GM20431 (cell line): ENCODE data around the gene ACAD9.
"Not testable (repeated sequence)": the region's sequence is repeated elsewhere in the genome, so short reads cannot be mapped to it uniquely, and the experiment has no call there.

ENCODE experiments used
- in situ Hi-C: fragments of 300-500 bp; cut with MseI, MboI; formaldehyde crosslinking; loops from one replicate; pipeline ENCODE4 v1.15.0; 2020; ENCODE audit warnings: low sequenced_read_pairs; ENCODE audit not compliant: unreplicated experiment

ACAD9 gene

GRCh38 chr3:128884992-128885391 is 5.6 kb downstream of the ACAD9 start:
- in situ Hi-C loops, result no loop called here

- in situ Hi-C loops, result no loop called here
Measured at GRCh38 chr3:128889139-128889894, 9.9 kb downstream of the ACAD9 start.

- in situ Hi-C loops, result no loop called here
Measured at GRCh38 chr3:128895843-128896697, 16.6 kb downstream of the ACAD9 start.

- in situ Hi-C loops, result no loop called here
Measured at GRCh38 chr3:128902426-128902825, 23.0 kb downstream of the ACAD9 start.

- in situ Hi-C loops, result no loop called here
Measured at GRCh38 chr3:128903501-128903900, 24.1 kb downstream of the ACAD9 start.

- in situ Hi-C loops, result no loop called here
Measured at GRCh38 chr3:128906031-128906803, 26.8 kb downstream of the ACAD9 start.

- in situ Hi-C loops, result no loop called here
Measured at GRCh38 chr3:128906804-128907525, 27.5 kb downstream of the ACAD9 start.

- in situ Hi-C loops, result no loop called here
Measured at GRCh38 chr3:128907706-128908445, 28.5 kb downstream of the ACAD9 start.

GRCh38 chr3:128908951-128909350 is 29.5 kb downstream of the ACAD9 start:
- in situ Hi-C loops, result no loop called here

- in situ Hi-C loops, result no loop called here
Measured at GRCh38 chr3:128910006-128910405, 30.6 kb downstream of the ACAD9 start.

- in situ Hi-C loops, result no loop called here
Measured at GRCh38 chr3:128911911-128912310, 32.5 kb downstream of the ACAD9 start.

GRCh38 chr3:128914966-128915645 is 35.7 kb downstream of the ACAD9 start:
- in situ Hi-C loops, result no loop called here

- in situ Hi-C loops, result no loop called here
Measured at GRCh38 chr3:128917291-128917690, 37.9 kb downstream of the ACAD9 start.

GRCh38 chr3:128919988-128920387 is 40.6 kb downstream of the ACAD9 start:
- in situ Hi-C loops, result no loop called here

- in situ Hi-C loops, result no loop called here
Measured at GRCh38 chr3:128922804-128923459, 43.5 kb downstream of the ACAD9 start.

- in situ Hi-C loops, result no loop called here
Measured at GRCh38 chr3:128923576-128923975, 44.2 kb downstream of the ACAD9 start.

GRCh38 chr3:128923986-128924385 is 44.6 kb downstream of the ACAD9 start:
- in situ Hi-C loops, result not testable (repeated sequence)

- in situ Hi-C loops, result no loop called here
Measured at GRCh38 chr3:128929364-128929763, 49.9 kb downstream of the ACAD9 start.
